ENCODE data around the gene MET. TPM values are rescaled to one million over a fixed set of nuclear protein-coding genes. Genes with fewer than 3 reads are reported as not detected.

The MET gene
- total RNA-seq, 3 donors from 2014 or later, result 15.6 to 35.1 (median 31.0) TPM

- no peak for ATAC-seq
- H3K4me1 ChIP-seq (ENCODE audit: low read depth), result peaks cover 29% of the 10 kb centered on the region
Measured at GRCh38 chr7:116784647-116785046, 112.7 kb downstream of the MET start.

GRCh38 chr7:116785843-116786242 lies 113.8 kb downstream of the MET start:
- intact Hi-C loops (cut with DNase I, micrococcal nuclease), result no loop called here
- Histone ChIP-seq H3K4me3 (no peak overlapping the region), H3K9me3 (no peaks in the 10 kb centered on the region), H3K4me1 (ENCODE audit: low read depth) (peaks cover 22% of the 10 kb centered on the region), H3K36me3 (ENCODE audit: low read depth) (no peaks in the 10 kb centered on the region)
- ATAC-seq (no peak), DNase-seq (no peak)
- no peak for TF ChIP-seq CTCF (IDR thresholded peaks at IDR 0.05)

More at GRCh38 chr7:116784647-116785046, 112.7 kb downstream of the MET start:
- intact Hi-C loops (cut with DNase I, micrococcal nuclease), result no loop called here
- H3K9me3 ChIP-seq, result no peaks in the 10 kb centered on the region
- no peaks in the 10 kb centered on the region for H3K36me3 ChIP-seq (ENCODE audit: low read depth)
- TF ChIP-seq CTCF (IDR thresholded peaks at IDR 0.05), result no peak
- H3K4me3 ChIP-seq, result no peak overlapping the region
- DNase-seq, result no peak

- DNase-seq (no peak), ATAC-seq (peak; percentile 58)
- H3K4me3 ChIP-seq, result no peak overlapping the region
- intact Hi-C loops (cut with DNase I, micrococcal nuclease), result no loop called here
- peaks cover 13% of the 10 kb centered on the region for H3K4me1 ChIP-seq (ENCODE audit: low read depth)
- H3K36me3 ChIP-seq (ENCODE audit: low read depth), result no peaks in the 10 kb centered on the region
- TF ChIP-seq CTCF (IDR thresholded peaks at IDR 0.05), result peak; percentile 16
- no peaks in the 10 kb centered on the region for H3K9me3 ChIP-seq
Measured at GRCh38 chr7:116786791-116787443, 114.9 kb downstream of the MET start.

- no peak overlapping the region for H3K4me3 ChIP-seq
- TF ChIP-seq CTCF (IDR thresholded peaks at IDR 0.05), result no peak
- H3K36me3 ChIP-seq (ENCODE audit: low read depth), result no peaks in the 10 kb centered on the region
- no peak for DNase-seq
- peaks cover 11% of the 10 kb centered on the region for H3K4me1 ChIP-seq (ENCODE audit: low read depth)
- no peaks in the 10 kb centered on the region for H3K9me3 ChIP-seq
- intact Hi-C loops (cut with DNase I, micrococcal nuclease), result no loop called here
- no peak for ATAC-seq
Measured at GRCh38 chr7:116787881-116788280, 115.9 kb downstream of the MET start.

- H3K9me3 ChIP-seq, result no peaks in the 10 kb centered on the region
- TF ChIP-seq CTCF (IDR thresholded peaks at IDR 0.05), result no peak
- intact Hi-C loops (cut with DNase I, micrococcal nuclease), result no loop called here
- H3K4me1 ChIP-seq (ENCODE audit: low read depth), result peaks cover 8% of the 10 kb centered on the region
- H3K36me3 ChIP-seq (ENCODE audit: low read depth), result no peaks in the 10 kb centered on the region
- DNase-seq, result no peak
- peak; percentile 28 for ATAC-seq
- no peak overlapping the region for H3K4me3 ChIP-seq
Measured at GRCh38 chr7:116788572-116789197, 116.7 kb downstream of the MET start.

Measured in mucosa of descending colon (tissue), 3 donors.